ENCODE data around the gene SYT5. TPM values are rescaled to one million over a fixed set of nuclear protein-coding genes. Genes with fewer than 3 reads are reported as not detected.
A peak's percentile ranks its signal among the peaks of the same experiment; 100 is the strongest.

SYT5 gene
- total and polyA plus RNA-seq, 2 of the 13 experiments (the other 11 are each of a cell fraction or from before 2014, with no cell fraction given) = not detected

GRCh38 chr19:55133639-55134444, 46.2 kb downstream of the SYT5 start:
- Histone ChIP-seq H3K27ac (ENCODE audit: extremely low read length, insufficient read depth, low read length) (no peak overlapping the region), H3K4me1 (ENCODE audit: insufficient read depth, low read length) (no peaks in the 10 kb centered on the region), H3K4me2 (ENCODE audit: low read depth, low read length) (no peak overlapping the region), H3K27me3 (ENCODE audit: control insufficient read depth in 1 of 2, insufficient read depth in 2 of 2, low read length in 2 of 2) (peaks cover 0 to 23% of the 10 kb centered on the region in 2 experiments; a peak in 1 of 5 replicates), H2AFZ (ENCODE audit: low read length) (no peak overlapping the region), H3K9me3 (ENCODE audit: low read length) (no peaks in the 10 kb centered on the region), H3K9ac (ENCODE audit: insufficient read depth, low read depth, low read length) (no peak overlapping the region), H4K20me1 (ENCODE audit: insufficient read depth, low read length) (no peaks in the 10 kb centered on the region), H3K79me2 (ENCODE audit: insufficient read depth, low read length) (no peaks in the 10 kb centered on the region), H3K4me3 (replicated peaks in 1 of 3; ENCODE audit: insufficient read depth in 1 of 3, low read depth in 2 of 3, low read length in 3 of 3) (no peak overlapping the region), H3K36me3 (replicated peaks in 1 of 2; ENCODE audit: control insufficient read depth in 1 of 2, insufficient read depth in 2 of 2, low read length in 2 of 2) (no peaks in the 10 kb centered on the region)
- BruUV-seq (replicated peaks) = no TSS peak
- no peak for DNase-seq (ENCODE audit: low spot score)
- no peak for ATAC-seq
- in situ Hi-C loops (cut with HindIII; ENCODE audit: extremely low pct_ligation_motif_present, low pct_unique_long_range_greater_than_20kb) (no loop called here), intact Hi-C loops (cut with micrococcal nuclease; ENCODE audit: unreplicated experiment) (loop anchor here (5.0 kb wide), 1 partner anchor 252 kb away; no protein-coding TSS in a partner anchor)
- POLR2A ChIA-PET = interaction anchor here (0.7 kb wide), 1 partner anchor 16 kb away, joined by 4 read pairs; the partner anchor contains the start of gene PPP1R12C
- FAIRE-seq = no peak
- TF ChIP-seq ZNF768 (CRISPR knock-in tag; IDR thresholded peaks at IDR 0.05) (peak; percentile 97), FOXP4 (CRISPR knock-in tag; IDR thresholded peaks at IDR 0.05) (no peak)
- CTCF ChIA-PET (ENCODE audit: low intra/inter-chr PET ratio, low total read pairs) = interaction anchor here (1.2 to 1.6 kb wide), 2 partner anchors 35 to 46 kb away, joined by 4 to 9 read pairs; no protein-coding TSS in a partner anchor
- WGBS (ENCODE audit: low lambda C conversion rate) = 64% methylated on average over 19 of the region's 25 CpGs

GRCh38 chr19:55132453-55133129, 47.5 kb downstream of the SYT5 start:
- peak; percentile 30 for FAIRE-seq
- DNase-seq (ENCODE audit: low spot score) = no peak
- ATAC-seq = peak; percentile 91
- Histone ChIP-seq H3K4me1 (ENCODE audit: insufficient read depth, low read length) (no peaks in the 10 kb centered on the region), H3K27me3 (ENCODE audit: control insufficient read depth in 1 of 2, insufficient read depth in 2 of 2, low read length in 2 of 2) (peaks cover 0 to 26% of the 10 kb centered on the region in 2 experiments; a peak in 1 of 5 replicates), H3K4me2 (ENCODE audit: low read depth, low read length) (peak overlapping the region; percentile 65), H4K20me1 (ENCODE audit: insufficient read depth, low read length) (no peaks in the 10 kb centered on the region), H3K4me3 (replicated peaks in 1 of 3; ENCODE audit: insufficient read depth in 1 of 3, low read depth in 2 of 3, low read length in 3 of 3) (peak overlapping the region in 2 of 3 experiments; percentile 28 to 46; a peak in 3 of 6 replicates), H3K27ac (ENCODE audit: extremely low read length, insufficient read depth, low read length) (no peak overlapping the region), H3K36me3 (replicated peaks in 1 of 2; ENCODE audit: control insufficient read depth in 1 of 2, insufficient read depth in 2 of 2, low read length in 2 of 2) (no peaks in the 10 kb centered on the region), H3K79me2 (ENCODE audit: insufficient read depth, low read length) (no peaks in the 10 kb centered on the region), H2AFZ (ENCODE audit: low read length) (no peak overlapping the region), H3K9me3 (ENCODE audit: low read length) (no peaks in the 10 kb centered on the region), H3K9ac (ENCODE audit: insufficient read depth, low read depth, low read length) (no peak overlapping the region)
- in situ Hi-C loops (cut with HindIII; ENCODE audit: extremely low pct_ligation_motif_present, low pct_unique_long_range_greater_than_20kb) = no loop called here
- BruUV-seq (replicated peaks) = no TSS peak
- intact Hi-C loops (cut with micrococcal nuclease; ENCODE audit: unreplicated experiment) = loop anchor here (1.0 to 5.0 kb wide), 2 partner anchors 44 to 250 kb away; no protein-coding TSS in a partner anchor
- ChIA-PET CTCF (ENCODE audit: low intra/inter-chr PET ratio, low total read pairs) (interaction anchor here (1.2 to 1.6 kb wide), 3 partner anchors 34 to 251 kb away, joined by 3 to 9 read pairs (median 4); no protein-coding TSS in a partner anchor), POLR2A (no interaction called here)
- WGBS (ENCODE audit: low lambda C conversion rate) = 18% methylated on average over 9 of the region's 14 CpGs
- TF ChIP-seq RAD21 (CRISPR knock-in tag; IDR thresholded peaks at IDR 0.05) (peak; percentile 35; the same call in 1 of the 2 replicates), CTCF (CRISPR knock-in tag; IDR thresholded peaks at IDR 0.05) (peak; percentile 73), ATF4 (CRISPR knock-in tag; IDR thresholded peaks at IDR 0.05) (no peak), STAG1 (CRISPR knock-in tag; IDR thresholded peaks at IDR 0.05) (peak; percentile 69)
